ENCODE results near the gene SHE. TPM values are rescaled to one million over a fixed set of nuclear protein-coding genes. Genes with fewer than 3 reads are reported as not detected.

SHE gene
- total and polyA plus RNA-seq, 2 donors (not counting 3 experiments of a cell fraction or from before 2014, with no cell fraction given), result 30.1 to 52.7 TPM

GRCh38 chr1:154527192-154527591 lies 25.0 kb upstream of the SHE start:
- H3K79me2 ChIP-seq (ENCODE audit: control insufficient read depth, insufficient read depth, low read length), result no peaks in the 10 kb centered on the region
- H3K9me1 ChIP-seq (replicated peaks; ENCODE audit: control insufficient read depth, extremely low read depth, insufficient read depth, low read length), result no peaks in the 10 kb centered on the region
- no peak overlapping the region for H3K9ac ChIP-seq (replicated peaks; ENCODE audit: extremely low read depth, insufficient read depth, low read length)
- no peaks in the 10 kb centered on the region for H3K27me3 ChIP-seq (ENCODE audit: control insufficient read depth in 2 of 2, insufficient read depth in 2 of 2, low read length in 2 of 2)
- ChIA-PET POLR2A (no interaction called here), CTCF (no interaction called here)
- H3K4me2 ChIP-seq (ENCODE audit: insufficient read depth, low read length), result no peak overlapping the region
- no peak overlapping the region for H3K4me3 ChIP-seq (replicated peaks in 1 of 3; ENCODE audit: insufficient read depth in 1 of 3, low read depth in 1 of 3, low read length in 3 of 3)
- H2AFZ ChIP-seq (ENCODE audit: low read depth, low read length), result no peak overlapping the region
- DNase-seq (ENCODE audit: low read depth, low spot score), result no peak
- H3K4me1 ChIP-seq (ENCODE audit: control insufficient read depth, extremely low read depth, insufficient read depth, low read length), result peaks cover under 1% of the 10 kb centered on the region
- H3K27ac ChIP-seq (ENCODE audit: insufficient read depth, low read depth, low read length), result no peak overlapping the region
- H4K20me1 ChIP-seq (replicated peaks; ENCODE audit: control insufficient read depth, extremely low read depth, insufficient read depth, low read length), result no peaks in the 10 kb centered on the region
- no peaks in the 10 kb centered on the region for H3K36me3 ChIP-seq (ENCODE audit: control insufficient read depth in 2 of 2, extremely low read depth in 1 of 2, insufficient read depth in 2 of 2, low read length in 2 of 2)
- intact Hi-C loops (cut with micrococcal nuclease), result no loop called here
- no peaks in the 10 kb centered on the region for H3K9me3 ChIP-seq (replicated peaks; ENCODE audit: control insufficient read depth, insufficient read depth, low read length)
- no peak for FAIRE-seq
- TF ChIP-seq GATA2 (IDR thresholded peaks at IDR 0.05; ENCODE audit: insufficient read depth, insufficient read length, low read depth, low read length) (no peak), MAX (IDR thresholded peaks at IDR 0.05; ENCODE audit: insufficient read depth, insufficient read length) (no peak), FOS (IDR thresholded peaks at IDR 0.05; ENCODE audit: borderline replicate concordance, insufficient read depth, low read length) (no peak)
- BruUV-seq (replicated peaks), result no TSS peak
- dilution Hi-C loops (cut with MboI; ENCODE audit: extremely low pct_ligation_motif_present, low sequenced_read_pairs), result no loop called here

- H3K27ac ChIP-seq (ENCODE audit: insufficient read depth, low read depth, low read length), result no peak overlapping the region
- FAIRE-seq (no peak), DNase-seq (ENCODE audit: low read depth, low spot score) (peak; percentile 66)
- H3K4me3 ChIP-seq (replicated peaks in 1 of 3; ENCODE audit: insufficient read depth in 1 of 3, low read depth in 1 of 3, low read length in 3 of 3), result no peak overlapping the region
- ChIA-PET CTCF (interaction anchor here (1.5 to 2.3 kb wide), 2 partner anchors 21 to 40 kb away, joined by 5 to 13 read pairs; no protein-coding TSS in a partner anchor), POLR2A (no interaction called here)
- BruUV-seq (replicated peaks), result no TSS peak
- H3K79me2 ChIP-seq (ENCODE audit: control insufficient read depth, insufficient read depth, low read length), result no peaks in the 10 kb centered on the region
- H2AFZ ChIP-seq (ENCODE audit: low read depth, low read length), result no peak overlapping the region
- TF ChIP-seq GATA2 (IDR thresholded peaks at IDR 0.05; ENCODE audit: insufficient read depth, insufficient read length, low read depth, low read length), result no peak
- no peak for TF ChIP-seq POLR2AphosphoS5 (IDR thresholded peaks at IDR 0.05; ENCODE audit: insufficient read depth, low read depth, low read length)
- no peak for TF ChIP-seq EZH2 (IDR thresholded peaks at IDR 0.05; ENCODE audit: borderline replicate concordance, low read depth, low read length, severe bottlenecking)
- no peak for TF ChIP-seq POLR2A (IDR thresholded peaks at IDR 0.05; ENCODE audit: low read depth, low read length)
- TF ChIP-seq CTCF (IDR thresholded peaks at IDR 0.05; ENCODE audit: extremely low read depth in 1 of 2, insufficient read depth in 1 of 2, low read depth in 1 of 2, low read length in 2 of 2), result no peak
- no peak for TF ChIP-seq MAX (IDR thresholded peaks at IDR 0.05; ENCODE audit: insufficient read depth, insufficient read length)
- TF ChIP-seq FOS (IDR thresholded peaks at IDR 0.05; ENCODE audit: borderline replicate concordance, insufficient read depth, low read length), result no peak
- TF ChIP-seq MYC (IDR thresholded peaks at IDR 0.05; ENCODE audit: low read depth, low read length), result no peak
- TF ChIP-seq JUN (IDR thresholded peaks at IDR 0.05; ENCODE audit: borderline replicate concordance, insufficient read depth, insufficient read length, low read depth), result no peak
- intact Hi-C loops (cut with micrococcal nuclease), result no loop called here
- H3K36me3 ChIP-seq (ENCODE audit: control insufficient read depth in 2 of 2, extremely low read depth in 1 of 2, insufficient read depth in 2 of 2, low read length in 2 of 2), result no peaks in the 10 kb centered on the region
- no peaks in the 10 kb centered on the region for H4K20me1 ChIP-seq (replicated peaks; ENCODE audit: control insufficient read depth, extremely low read depth, insufficient read depth, low read length)
- H3K9ac ChIP-seq (replicated peaks; ENCODE audit: extremely low read depth, insufficient read depth, low read length), result no peak overlapping the region
- no peaks in the 10 kb centered on the region for H3K9me3 ChIP-seq (replicated peaks; ENCODE audit: control insufficient read depth, insufficient read depth, low read length)
- H3K4me1 ChIP-seq (ENCODE audit: control insufficient read depth, extremely low read depth, insufficient read depth, low read length), result peaks cover 16% of the 10 kb centered on the region
- H3K4me2 ChIP-seq (ENCODE audit: insufficient read depth, low read length), result no peak overlapping the region
- no peaks in the 10 kb centered on the region for H3K9me1 ChIP-seq (replicated peaks; ENCODE audit: control insufficient read depth, extremely low read depth, insufficient read depth, low read length)
- H3K27me3 ChIP-seq (ENCODE audit: control insufficient read depth in 2 of 2, insufficient read depth in 2 of 2, low read length in 2 of 2), result no peaks in the 10 kb centered on the region
- dilution Hi-C loops (cut with MboI; ENCODE audit: extremely low pct_ligation_motif_present, low sequenced_read_pairs), result no loop called here
Measured at GRCh38 chr1:154524881-154525280, 22.7 kb upstream of the SHE start.
